ENCODE results near the gene PCDHGA11.
"Not testable (repeated sequence)": the region's sequence is repeated elsewhere in the genome, so short reads cannot be mapped to it uniquely, and the experiment has no call there.

Gene PCDHGA11

DNA sequence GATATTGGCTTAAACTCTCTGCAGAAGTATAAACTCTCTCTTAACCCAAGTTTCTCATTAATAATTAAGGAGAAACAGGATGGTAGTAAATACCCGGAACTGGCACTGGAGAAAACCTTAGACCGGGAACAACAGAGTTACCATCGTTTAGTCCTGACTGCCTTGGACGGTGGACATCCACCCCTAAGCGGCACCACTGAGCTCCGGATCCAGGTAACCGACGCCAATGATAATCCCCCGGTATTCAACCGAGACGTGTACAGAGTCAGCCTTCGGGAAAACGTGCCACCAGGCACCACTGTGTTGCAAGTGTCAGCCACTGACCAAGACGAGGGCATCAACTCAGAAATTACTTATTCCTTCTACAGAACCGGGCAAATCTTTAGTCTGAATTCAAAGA, 22.2 kb upstream of the PCDHGA11 start:
- no peak for DNase-seq (ENCODE audit: low read depth)

DNA sequence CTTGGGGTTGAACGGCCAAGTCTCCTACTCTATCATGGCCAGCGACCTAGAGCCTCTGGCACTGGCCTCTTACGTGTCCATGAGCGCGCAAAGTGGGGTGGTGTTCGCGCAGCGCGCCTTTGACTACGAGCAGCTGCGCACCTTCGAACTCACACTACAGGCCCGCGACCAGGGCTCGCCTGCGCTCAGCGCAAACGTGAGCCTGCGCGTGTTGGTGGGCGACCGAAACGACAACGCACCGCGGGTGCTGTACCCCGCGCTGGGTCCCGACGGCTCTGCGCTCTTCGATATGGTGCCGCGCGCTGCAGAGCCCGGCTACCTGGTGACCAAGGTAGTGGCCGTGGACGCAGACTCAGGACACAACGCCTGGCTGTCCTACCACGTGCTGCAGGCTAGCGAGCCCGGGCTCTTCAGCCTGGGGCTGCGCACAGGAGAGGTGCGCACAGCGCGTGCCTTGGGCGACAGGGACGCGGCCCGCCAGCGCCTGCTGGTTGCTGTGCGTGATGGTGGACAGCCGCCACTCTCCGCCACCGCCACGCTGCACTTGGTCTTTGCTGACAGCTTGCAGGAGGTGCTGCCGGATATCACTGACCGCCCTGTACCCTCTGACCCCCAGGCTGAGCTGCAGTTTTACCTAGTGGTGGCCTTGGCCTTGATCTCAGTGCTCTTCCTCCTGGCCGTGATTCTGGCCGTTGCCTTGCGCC, 21.1 kb upstream of the PCDHGA11 start:
- DNase-seq (ENCODE audit: low read depth) = no peak

DNA sequence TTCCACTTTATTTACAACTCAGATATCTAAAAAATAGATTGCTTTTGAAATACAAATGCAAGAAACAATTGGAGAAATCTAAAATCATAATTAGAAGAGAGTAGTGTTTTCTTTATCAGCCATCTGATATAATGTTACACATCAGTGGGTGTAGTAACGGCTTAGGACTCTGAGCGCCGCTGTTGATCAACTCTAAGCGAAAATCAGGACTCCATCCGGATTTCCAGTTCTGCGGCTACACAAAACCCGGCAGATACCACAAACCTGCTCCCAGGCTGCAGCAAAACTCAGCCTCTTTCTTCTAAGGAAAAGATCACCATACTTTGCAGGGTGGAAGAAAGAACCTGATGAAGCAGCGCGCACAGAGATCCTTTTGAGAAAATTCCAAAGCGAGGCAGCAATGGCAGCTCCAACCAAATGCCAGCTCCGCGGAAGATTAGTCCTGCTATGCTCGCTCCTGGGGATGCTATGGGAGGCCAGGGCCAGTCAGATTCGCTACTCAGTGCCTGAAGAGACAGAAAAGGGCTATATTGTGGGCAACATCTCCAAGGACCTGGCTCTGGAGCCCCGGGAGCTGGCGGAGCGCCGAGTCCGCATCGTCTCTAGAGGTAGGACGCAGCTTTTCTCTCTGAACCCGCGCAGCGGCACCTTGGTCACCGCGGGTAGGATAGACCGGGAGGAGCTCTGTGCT, 18.2 kb upstream of the PCDHGA11 start, which contains the start of gene PCDHGA9:
Gene PCDHGA9 (plus strand): TSS at position 226 of the 691 bp plus-strand sequence. CDS start 175 bp downstream, at position 401.
- no peak for DNase-seq (ENCODE audit: low read depth)

DNA sequence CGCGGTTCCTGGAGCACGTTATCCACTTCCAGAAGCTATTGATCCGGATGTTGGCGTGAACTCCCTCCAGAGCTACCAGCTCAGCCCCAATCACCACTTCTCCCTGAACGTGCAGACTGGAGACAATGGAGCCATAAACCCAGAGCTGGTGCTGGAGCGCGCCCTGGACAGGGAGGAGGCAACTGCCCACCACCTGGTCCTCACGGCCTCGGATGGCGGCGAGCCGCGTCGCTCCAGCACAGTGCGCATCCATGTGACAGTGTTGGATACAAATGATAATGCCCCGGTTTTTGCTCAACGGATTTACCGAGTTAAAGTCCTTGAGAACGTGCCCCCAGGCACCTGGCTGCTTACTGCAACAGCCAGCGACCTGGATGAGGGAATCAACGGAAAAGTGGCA, 17.5 kb upstream of the PCDHGA11 start:
- no peak for DNase-seq (ENCODE audit: low read depth)

GRCh38 chr5:141407790-141408505, 12.9 kb upstream of the PCDHGA11 start, which contains the start of gene PCDHGB6:
TSS of gene PCDHGB6 (plus strand) at chr5:141408021. CDS start at chr5:141408203, 182 bp downstream.
- not testable (repeated sequence) for DNase-seq (ENCODE audit: low read depth)

- DNase-seq (ENCODE audit: low read depth) = no peak
Observed at GRCh38 chr5:141409598-141410306, 11.1 kb upstream of the PCDHGA11 start.

DNA sequence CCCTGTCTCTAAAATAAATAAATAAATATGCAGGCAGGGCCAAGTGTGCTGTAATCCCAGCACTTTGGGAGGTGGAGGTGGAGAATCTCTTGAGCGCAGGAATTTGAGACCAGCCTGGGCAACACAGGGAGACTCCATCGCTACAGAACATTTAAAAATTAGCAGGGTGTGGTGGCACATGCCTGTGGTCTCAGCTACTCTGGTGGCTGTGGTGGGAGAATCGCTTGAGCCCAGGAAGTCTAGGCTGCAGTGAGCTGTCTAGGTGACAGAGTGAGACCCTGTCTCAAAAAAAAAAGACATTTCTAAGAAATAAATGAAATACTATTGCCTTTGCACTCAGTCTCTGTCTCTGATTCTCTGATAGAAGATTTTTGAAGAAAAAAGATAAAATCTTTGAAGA, 9.3 kb upstream of the PCDHGA11 start:
- no peak for DNase-seq (ENCODE audit: low read depth)

- DNase-seq (ENCODE audit: low read depth) = peak; percentile 29
Observed at GRCh38 chr5:141412854-141413539, 7.9 kb upstream of the PCDHGA11 start, which contains the start of gene PCDHGA10. TSS of gene PCDHGA10 (plus strand) at chr5:141412987. CDS start at chr5:141413176, 189 bp downstream.

- DNase-seq (ENCODE audit: low read depth) = no peak
Observed at GRCh38 chr5:141413540-141414069, 7.2 kb upstream of the PCDHGA11 start.

DNA sequence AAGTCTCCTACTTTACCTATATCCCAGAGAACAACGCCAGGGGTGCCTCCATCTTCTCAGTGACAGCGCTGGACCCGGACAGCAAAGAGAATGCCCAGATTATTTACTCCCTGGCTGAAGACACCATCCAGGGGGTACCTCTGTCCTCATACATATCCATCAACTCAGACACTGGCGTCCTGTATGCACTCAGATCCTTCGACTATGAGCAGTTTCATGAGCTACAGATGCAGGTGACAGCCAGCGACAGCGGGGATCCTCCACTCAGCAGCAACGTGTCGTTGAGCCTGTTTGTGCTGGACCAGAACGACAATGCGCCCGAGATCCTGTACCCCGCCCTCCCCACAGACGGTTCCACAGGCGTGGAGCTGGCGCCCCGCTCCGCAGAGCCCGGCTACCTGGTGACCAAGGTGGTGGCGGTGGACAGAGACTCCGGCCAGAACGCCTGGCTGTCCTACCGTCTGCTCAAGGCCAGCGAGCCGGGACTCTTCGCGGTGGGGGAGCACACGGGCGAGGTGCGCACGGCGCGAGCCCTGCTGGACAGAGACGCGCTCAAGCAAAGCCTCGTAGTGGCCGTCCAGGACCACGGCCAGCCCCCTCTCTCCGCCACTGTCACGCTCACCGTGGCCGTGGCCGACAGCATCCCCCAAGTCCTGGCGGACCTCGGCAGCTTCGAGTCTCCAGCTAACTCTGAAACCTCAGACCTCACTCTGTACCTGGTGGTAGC, 6.1 kb upstream of the PCDHGA11 start:
- not testable (repeated sequence) for DNase-seq (ENCODE audit: low read depth)

DNA sequence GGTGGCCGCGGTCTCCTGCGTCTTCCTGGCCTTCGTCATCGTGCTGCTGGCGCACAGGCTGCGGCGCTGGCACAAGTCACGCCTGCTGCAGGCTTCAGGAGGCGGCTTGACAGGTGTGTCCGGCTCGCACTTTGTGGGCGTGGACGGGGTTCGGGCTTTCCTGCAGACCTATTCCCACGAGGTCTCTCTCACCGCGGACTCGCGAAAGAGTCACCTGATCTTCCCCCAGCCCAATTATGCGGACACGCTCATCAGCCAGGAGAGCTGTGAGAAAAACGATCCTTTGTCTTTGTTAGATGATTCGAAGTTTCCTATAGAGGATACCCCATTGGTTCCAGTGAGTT, 5.6 kb upstream of the PCDHGA11 start:
- not testable (repeated sequence) for DNase-seq (ENCODE audit: low read depth)

GRCh38 chr5:141417494-141418172, 3.2 kb upstream of the PCDHGA11 start, which contains the start of gene PCDHGB7:
TSS of gene PCDHGB7 (plus strand) at chr5:141417677. CDS start at chr5:141417860, 183 bp downstream.
- not testable (repeated sequence) for DNase-seq (ENCODE audit: low read depth)

GRCh38 chr5:141419074-141419880, 1.6 kb upstream of the PCDHGA11 start:
- no peak for DNase-seq (ENCODE audit: low read depth)

DNA sequence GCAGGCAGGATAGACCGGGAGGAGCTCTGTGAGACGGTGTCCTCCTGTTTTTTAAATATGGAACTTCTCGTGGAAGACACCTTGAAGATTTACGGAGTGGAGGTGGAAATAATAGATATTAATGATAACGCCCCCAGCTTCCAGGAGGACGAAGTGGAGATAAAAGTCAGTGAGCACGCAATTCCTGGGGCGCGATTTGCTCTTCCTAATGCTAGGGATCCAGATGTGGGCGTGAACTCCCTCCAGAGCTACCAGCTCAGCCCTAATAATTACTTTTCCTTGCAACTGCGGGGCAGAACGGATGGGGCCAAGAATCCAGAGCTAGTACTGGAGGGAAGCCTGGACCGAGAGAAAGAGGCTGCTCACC, 621 bp downstream of the PCDHGA11 start:
- DNase-seq (ENCODE audit: low read depth) = no peak

GRCh38 chr5:141422742-141423291, 2.0 kb downstream of the PCDHGA11 start:
- DNase-seq (ENCODE audit: low read depth) = no peak

- DNase-seq (ENCODE audit: low read depth) = no peak
Observed at GRCh38 chr5:141427783-141428426, 7.1 kb downstream of the PCDHGA11 start.

- DNase-seq (ENCODE audit: low read depth) = no peak
Observed at GRCh38 chr5:141430332-141431113, 9.7 kb downstream of the PCDHGA11 start, which contains the start of gene PCDHGA12. TSS of gene PCDHGA12 (plus strand) at chr5:141430507. CDS start at chr5:141430760, 253 bp downstream.

Data from stimulated activated CD8-positive, alpha-beta memory T cell treated with anti-CD3 and anti-CD28 coated beads, Interleukin-15, amount 100 ng/mL, for 1 hour (primary cell).